HG02588 (cell line): ENCODE results near the gene EXOC4.

Experiments used
- ATAC-seq: cut with Tn5 transposase; IDR thresholded peaks from one replicate; pipeline ENCODE4 v1.9.1; 2021; ENCODE audit warnings: mild to moderate bottlenecking, moderate library complexity; ENCODE audit not compliant: unreplicated experiment

EXOC4 gene

DNA sequence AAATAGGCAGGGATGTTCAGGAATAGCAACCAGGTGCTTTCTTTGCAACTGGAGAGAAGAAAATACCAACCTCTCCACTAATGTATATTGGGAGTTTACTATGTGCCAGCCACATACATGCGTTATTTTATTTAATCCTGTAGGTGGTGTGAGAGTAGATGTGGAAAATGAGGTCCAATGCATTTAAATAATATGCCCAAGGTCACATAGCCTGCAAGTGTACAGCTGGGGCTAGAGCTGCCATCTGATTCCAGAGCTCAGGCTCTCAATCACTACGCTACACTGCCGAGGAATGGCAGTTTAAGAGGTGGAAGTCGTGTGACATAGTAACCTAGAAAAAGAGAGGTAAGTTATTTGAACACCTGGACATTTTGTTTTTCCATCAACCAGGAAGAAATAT, 277.0 kb downstream of the EXOC4 start:
- ATAC-seq = no peak

DNA sequence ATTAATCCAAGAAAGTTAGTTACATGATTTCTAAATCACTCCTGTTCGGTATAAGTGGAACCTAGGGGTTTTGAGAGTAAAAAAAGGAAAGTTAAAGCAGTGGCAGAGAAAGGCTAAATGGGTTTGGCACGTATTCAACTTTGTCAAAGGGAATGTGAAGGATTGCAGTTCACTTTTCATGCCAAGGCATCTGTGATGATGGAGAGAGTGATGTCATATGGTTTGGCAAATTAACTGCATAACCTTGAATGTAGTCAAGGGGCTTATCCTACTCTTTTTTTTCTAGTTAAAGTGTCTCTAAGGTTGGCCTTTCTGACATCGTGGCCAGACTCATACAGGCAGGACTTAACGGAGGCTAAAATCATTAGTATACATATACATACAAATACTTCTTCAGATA, 277.8 kb downstream of the EXOC4 start:
- no peak for ATAC-seq

DNA sequence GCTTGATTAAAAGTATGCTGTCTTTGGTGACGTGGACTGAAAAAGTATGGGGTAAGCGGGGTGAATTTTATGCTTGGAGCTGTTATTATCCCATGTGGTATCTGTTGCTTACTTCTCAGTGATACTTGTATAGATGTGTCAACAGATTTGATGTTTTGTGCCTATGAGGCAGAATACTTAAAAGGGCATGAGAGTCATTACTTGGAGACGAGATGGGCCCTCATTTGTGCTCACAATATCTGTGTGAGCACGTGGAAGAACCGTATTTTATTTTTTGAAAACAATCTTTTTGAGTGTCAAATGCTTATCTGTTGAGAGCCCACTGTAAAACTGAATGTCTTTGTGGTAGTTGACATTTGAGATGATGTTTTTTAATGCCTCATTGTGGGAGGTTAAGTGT, 281.9 kb downstream of the EXOC4 start:
- no peak for ATAC-seq

DNA sequence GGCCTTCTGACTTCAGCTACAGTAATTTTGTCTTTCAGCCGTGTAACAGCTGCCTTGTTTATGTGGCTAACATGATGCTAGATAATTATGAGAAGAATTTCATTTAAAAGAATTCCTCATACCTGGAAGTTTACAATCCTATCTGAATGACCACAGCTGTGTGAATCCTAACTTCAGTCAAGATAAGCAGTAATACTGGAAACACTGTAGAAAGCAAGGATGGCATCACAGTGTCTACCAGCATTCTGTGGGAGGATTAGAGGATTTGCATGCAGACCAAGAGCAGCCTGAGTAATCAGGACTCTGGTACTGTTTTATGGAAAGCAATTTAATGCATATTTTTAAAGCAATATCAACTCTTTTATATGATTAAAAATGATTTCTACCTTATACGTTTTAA, 282.4 kb downstream of the EXOC4 start:
- no peak for ATAC-seq

DNA sequence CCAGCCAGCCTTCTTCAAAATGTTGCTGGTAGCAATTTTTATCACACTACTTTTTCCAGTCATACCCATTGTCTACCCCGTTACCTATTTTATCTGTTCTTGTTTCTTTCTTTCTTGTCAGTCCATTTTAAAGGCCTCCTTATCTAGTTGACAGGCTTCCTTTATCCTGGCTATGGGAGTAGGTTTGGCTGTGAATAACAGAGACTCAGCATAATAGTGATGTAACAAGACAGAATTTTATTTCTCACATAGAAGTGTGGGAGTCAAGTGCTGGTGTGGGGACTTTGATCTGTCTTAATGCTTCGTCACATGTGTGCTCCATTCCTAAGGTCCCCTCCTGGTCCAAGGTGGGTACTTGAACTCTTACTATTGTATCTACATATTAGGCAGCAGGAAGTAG, 283.6 kb downstream of the EXOC4 start:
- no peak for ATAC-seq

DNA sequence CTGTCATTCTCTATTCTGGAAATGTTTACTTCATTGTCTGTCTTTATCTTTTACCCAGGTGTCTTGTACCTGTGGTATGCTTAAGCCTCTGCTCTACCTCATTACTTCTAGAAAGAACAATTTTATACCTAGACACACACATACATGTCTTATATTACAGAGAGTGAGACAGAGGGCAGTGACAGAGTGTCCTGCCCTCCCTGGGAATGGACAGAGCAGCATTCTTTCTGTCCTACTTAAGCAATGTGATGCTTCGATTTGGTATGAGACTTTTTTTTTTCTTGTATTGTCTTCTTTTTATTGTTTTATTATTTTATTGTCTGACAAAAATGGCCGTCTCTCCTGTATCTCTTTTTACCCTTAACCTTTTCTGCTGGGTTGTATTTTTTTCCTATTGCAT, 286.1 kb downstream of the EXOC4 start:
- ATAC-seq = no peak

DNA sequence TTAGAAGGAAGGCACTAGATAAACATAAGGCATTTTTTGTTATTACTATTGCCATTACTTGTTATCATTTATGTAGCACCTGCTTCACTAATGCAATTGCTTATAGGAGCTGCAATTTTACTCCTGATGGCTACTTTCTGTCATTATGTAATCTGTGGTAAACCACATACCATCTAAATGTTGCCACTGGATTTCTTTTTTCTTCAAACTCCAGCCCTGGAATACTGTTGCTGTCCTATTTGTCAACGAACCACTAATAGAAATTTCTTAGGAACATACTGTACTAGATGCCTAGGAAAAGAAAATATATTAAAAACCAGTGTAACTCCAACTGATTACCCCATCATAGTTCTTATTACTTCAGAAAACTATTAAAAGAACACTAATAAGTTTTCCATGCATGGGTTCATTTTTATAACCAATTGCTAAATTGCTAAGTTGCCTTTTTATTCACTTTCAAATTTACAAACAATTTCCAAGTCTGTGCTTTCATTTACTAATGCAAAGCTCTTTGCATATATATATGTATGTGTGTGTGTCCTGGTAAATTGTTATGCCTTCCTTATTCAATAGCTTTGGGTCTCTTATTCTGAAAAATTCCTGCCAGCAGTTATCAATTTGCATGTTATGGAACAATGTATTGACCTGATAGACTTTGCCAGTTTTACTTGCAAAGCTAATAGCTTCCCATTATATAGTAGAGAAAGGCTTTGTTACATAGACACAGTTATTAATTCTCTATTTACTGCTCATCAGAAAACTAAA, 287.4 kb downstream of the EXOC4 start:
- no peak for ATAC-seq

DNA sequence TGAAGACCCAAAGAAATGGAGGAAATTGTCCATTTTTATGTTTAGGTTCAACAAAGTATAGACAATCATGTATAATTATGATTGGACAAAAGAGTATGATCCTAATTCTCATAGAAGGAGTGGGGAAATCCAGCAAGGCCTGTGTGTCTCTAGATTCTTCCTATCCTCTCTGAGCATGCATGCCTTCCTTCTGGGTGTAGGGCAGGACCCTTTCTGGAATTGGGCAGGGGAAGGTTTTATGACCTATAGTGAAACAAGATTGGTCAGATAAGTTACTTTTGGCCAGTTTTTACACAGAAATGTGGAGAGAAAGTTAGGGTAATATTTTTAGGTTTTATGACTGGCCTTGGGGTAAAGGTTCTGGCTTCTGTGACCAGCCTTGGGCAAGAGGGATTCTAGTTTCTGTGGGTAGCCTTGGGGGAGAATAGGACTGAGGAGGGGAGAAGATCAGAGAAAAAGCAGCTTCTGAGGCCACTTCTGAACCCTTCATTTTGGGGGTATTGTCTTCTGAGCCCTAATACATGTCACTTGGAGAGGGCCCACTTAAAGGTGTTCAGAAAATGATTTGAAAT, 289.4 kb downstream of the EXOC4 start:
- ATAC-seq = no peak

DNA sequence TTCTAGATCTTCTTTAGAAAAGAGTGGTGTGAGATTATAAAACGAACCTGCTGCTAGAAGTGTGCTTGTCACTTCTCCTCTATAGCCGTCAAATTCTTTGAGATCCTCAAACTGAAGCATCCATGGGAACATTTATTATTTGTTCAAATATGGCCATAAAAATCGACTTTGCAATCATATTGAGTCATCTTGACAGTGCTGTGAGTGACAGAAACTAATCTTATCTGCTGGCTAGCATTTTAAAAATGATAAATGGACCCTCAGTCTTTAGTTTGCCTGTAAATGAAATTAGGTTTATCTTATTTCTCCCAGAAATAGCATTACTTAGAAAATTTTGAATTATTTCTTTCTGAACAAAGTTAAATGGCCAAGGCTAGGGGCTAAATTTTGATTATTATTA, 290.8 kb downstream of the EXOC4 start:
- no peak for ATAC-seq

DNA sequence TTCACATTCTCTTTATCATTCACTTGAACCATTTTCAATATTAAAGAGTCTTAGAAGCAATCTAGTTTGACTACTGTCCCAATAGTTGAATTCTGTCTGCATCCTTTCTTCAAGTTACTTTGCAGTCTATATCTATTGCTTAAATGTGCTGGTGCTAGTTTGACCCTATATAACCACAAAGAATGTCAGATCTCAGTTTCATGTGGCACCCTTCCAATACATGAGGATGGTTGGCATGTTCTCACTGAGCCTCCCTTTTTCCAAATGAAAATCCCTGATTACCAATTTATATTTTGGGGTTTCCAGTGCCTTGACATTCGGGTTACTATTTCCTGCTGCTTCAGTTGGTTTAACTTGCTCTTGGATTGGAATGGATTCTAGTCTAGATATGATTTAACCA, 292.7 kb downstream of the EXOC4 start:
- ATAC-seq = no peak

DNA sequence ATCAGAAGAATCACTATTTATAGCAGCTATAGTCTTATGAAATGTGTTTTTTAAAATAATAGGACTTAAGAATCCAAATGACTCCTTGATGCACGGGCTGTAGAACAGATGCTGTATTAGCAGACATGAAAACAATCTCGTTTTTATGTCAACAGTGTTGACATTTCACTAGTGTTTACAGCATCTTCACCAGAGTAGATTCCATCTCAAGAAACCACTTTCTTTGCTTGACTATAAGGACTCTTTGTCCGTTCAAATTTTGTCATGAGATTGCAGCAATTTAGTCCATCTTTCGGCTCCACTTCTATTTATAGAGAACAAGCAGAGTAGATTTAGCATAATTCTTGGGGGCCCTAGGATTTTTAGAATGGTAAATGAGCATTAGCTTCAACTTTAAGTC, 295.1 kb downstream of the EXOC4 start:
- ATAC-seq = no peak

DNA sequence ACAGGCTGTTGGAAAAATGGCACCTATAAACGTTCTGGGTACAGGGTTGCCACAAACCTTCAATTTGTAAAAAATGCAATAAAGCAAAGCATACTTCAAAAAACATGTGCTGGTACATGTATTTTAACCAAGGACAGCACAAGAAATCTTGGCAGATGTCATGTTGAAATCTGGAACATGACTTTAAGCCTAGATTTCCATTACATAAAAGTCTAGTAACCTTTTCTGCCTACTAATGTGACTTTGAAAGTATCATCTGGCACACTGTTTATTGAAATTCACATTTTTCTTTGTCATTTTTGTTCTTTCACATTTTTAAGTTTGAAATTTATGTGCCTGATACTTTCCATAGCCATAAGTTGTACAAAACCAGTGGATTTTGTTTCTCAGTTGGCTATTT, 296.8 kb downstream of the EXOC4 start:
- ATAC-seq = no peak

DNA sequence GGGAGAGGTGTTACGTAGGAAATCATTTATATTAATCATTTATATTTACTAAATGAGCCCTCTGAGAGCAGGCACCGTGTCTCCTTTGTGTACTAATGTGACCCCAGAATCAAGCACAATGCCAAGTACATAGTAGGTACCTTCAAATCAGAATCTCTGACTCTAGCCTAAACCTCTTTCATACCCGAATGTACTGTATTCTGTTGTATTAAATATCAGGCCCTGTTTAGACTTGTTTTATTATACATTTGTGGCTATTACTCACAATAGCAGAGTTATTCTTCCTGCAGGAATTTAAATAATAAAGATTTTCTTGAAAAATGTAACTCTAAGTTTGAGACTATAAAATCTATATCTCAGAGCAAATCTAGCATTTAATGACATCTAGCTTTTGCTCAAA, 297.3 kb downstream of the EXOC4 start:
- ATAC-seq = no peak

DNA sequence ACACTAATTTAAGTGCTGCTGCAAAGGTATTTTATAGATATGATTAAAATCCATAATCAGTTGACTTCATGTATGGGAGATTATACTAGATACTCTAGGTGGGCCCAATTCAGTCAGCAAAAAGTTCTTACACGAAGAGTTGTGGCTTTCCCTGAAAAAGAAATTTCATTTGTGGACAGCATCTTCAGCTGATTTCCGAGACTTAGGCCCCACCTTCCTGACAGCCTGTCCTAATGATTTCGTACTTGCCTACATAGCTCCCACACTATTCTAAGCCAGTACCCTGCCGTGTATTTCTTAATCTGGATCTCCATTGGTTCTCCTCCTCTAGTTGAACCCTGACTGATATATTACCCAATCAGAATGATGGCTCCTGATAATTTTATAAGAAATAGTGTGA, 297.9 kb downstream of the EXOC4 start:
- ATAC-seq = no peak

DNA sequence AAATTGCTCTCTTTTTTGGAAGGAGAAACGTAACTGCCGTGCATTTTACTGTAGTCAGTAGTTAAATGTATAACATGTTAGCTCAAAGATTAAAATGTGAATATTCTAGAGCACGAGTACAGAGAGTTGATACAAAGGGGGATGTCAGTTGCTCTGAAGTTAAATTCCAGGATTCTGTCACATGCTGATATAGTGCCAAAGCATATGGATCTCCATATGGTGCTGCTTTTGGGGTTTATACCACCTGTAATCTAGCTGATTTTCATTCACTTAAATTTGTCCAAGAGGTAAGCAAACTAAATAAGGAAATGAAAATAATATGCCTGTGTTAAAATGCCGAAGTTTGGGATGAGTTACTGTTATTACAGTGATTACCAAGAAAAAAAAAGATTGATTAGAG, 298.6 kb downstream of the EXOC4 start:
- no peak for ATAC-seq

DNA sequence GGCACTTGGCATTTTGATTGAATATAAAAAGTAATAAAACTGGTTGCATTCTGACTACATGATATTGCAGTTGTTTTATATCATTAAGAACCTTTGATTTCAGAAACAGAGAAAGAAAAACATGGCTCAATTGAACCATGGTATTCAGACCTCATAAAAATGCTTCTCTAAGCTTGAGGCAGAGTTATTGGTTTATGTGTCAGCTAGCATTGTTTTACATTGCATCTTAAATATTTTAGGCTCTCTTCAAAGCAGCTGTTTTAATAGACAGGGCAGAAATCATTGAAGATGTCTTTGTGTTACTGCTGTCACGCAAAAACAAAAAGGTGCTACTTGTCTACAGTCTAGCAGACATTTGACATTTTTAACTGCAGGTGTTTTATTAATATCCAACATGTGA, 299.2 kb downstream of the EXOC4 start:
- no peak for ATAC-seq

DNA sequence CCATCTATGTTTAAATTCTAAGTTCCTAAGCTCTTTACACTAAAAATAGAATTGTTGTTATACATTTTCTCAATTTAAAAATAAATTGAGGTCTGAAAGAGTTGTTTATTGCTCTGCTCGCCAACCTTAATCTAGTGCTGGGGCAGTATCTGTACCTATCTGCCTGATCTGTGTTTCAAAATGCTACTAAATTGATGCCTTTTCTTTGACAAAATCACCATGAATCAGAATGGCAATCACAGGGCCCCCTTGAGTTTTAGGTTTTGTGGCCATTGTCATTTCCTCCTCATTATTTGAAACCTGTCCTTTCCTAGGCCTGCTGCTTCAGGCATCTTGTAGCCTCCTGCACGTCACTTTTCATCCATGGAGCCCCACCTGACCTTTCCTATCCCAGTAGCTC, 301.5 kb downstream of the EXOC4 start:
- no peak for ATAC-seq

DNA sequence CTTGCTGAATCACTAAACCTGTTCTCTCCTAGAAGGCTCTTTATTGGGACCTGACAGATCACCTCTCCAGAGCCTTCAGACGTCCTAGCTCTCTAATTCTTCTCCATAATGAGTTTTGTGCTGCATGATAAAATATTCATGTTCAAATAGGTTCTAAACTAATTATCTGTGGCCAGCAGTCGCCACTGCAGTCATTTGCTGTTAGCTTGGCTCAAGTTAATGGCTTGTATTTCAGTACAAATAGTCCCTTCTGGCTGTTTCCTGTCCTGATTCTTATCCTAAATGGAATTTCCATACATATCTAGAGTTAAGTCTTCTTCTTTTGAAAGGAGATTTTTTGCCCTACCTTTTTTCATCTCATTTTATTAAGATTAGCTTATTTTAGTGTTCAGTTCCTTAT, 303.2 kb downstream of the EXOC4 start:
- no peak for ATAC-seq

DNA sequence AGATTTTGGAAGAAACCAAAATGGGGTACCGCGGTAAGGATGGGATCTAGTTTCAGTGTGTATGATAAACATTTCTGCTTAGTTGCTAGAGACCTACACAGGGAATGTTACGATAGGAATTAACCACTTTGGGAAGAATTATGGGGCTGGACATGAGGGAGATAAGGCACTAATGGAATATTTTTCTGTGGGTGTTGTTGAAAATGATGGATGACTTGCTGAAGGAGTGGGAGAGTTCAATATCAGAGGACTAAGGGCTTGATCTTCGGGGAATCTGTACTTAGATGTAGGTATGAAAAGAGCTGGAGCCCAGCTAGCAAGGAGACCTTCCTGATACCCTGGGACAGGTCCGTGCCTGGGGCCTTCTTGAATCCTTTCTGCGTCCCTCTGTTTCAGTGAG, 303.7 kb downstream of the EXOC4 start:
- no peak for ATAC-seq

DNA sequence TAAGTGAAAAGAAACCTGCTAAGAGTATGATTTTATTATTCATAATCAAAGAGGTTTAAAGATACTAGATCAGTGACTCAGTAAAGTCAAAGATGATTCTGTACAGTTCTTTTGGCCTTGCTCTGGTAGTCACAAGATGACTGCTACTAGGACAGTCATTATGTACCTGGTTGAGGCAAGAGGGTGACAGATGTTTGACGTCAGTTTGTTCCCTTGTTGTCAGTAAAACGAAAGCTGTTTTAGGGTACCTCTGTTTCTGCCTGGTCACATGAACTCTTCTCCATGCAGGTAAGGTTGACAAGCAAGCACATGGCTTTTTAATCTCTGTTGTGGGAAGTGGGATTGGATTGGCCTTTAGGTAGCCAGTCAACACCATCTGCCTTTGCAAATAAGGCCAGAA, 308.0 kb downstream of the EXOC4 start:
- no peak for ATAC-seq

DNA sequence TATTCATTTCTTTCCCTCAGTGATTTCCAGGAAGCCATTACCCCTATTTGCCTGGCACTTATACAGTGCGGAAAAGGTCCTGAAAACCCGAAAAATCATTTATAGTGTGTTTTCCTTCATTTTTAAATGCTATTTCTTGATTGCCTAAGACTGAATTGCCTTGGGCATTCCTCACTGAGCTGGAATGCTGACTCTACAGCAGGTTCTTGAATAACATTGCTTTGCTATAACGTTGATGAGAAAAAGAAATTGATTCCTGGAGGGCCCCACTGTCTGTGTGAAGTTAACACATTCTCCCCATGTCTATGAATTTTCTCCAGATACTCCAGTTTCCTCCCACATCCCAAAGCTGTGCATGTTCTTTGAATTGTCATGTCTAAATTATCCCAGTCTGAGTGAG, 308.5 kb downstream of the EXOC4 start:
- ATAC-seq = no peak

DNA sequence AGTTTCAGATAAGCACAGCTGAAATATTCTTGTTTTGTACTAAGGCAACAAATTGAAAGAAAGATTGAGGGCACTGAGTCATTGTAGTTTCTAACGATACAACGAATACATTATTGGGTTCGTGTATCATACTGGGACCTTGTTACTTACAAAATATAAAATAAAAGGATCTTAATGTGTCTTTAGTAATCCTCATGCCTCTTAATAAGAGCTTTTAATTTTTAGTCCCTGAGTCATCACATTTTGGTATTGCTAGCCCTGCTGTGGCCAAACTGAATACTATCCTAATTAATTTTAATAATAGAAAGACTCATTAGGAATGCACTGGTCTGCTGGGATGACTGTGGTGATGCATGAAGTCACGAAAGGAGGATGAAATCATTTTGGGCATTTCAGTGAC, 309.7 kb downstream of the EXOC4 start:
- ATAC-seq = no peak

DNA sequence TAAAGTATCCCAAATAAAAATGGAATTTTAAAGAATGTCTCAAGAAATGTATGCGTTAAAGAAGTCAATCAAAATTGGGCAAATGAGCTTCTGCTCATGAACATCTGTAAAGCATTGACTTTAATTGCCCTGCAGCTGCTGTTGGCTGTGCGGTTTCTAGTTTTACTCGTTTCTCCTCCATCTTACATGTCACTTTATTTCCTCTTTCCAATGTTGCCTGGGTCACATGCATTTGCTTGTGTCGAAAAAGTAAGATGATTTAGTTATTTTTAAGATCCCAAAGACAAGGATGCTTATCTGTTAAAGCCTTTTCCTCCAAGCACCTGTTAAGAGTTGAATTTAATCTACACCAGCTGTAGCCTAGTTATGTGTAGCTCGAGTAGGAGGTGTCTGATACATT, 310.4 kb downstream of the EXOC4 start:
- no peak for ATAC-seq
